ENCODE data around the gene SLF2.

The SLF2 gene

GRCh38 chr10:100907175-100907574 lies 5.6 kb upstream of the SLF2 start:
- in situ Hi-C loops (cut with HindIII; ENCODE audit: low sequenced_read_pairs), result no loop called here
- no peak overlapping the region for H3K4me3 ChIP-seq (ENCODE audit: low read depth, low read length)
- no peak for DNase-seq (ENCODE audit: low read depth)
- no peak for TF ChIP-seq CTCF (IDR thresholded peaks at IDR 0.05; ENCODE audit: low read depth, low read length, missing control alignments)

GRCh38 chr10:100907773-100908363 lies 4.9 kb upstream of the SLF2 start:
- no peak for TF ChIP-seq CTCF (IDR thresholded peaks at IDR 0.05; ENCODE audit: low read depth, low read length, missing control alignments)
- in situ Hi-C loops (cut with HindIII; ENCODE audit: low sequenced_read_pairs), result no loop called here

GRCh38 chr10:100908378-100908777 lies 4.4 kb upstream of the SLF2 start:
- DNase-seq (ENCODE audit: low read depth), result no peak
- no peak overlapping the region for H3K4me3 ChIP-seq (ENCODE audit: low read depth, low read length)
- TF ChIP-seq CTCF (IDR thresholded peaks at IDR 0.05; ENCODE audit: low read depth, low read length, missing control alignments), result no peak
- in situ Hi-C loops (cut with HindIII; ENCODE audit: low sequenced_read_pairs), result no loop called here

More at GRCh38 chr10:100907773-100908363, 4.9 kb upstream of the SLF2 start:
- no peak for DNase-seq (ENCODE audit: low read depth)
- no peak overlapping the region for H3K4me3 ChIP-seq (ENCODE audit: low read depth, low read length)

GRCh38 chr10:100909501-100910263 lies 3.1 kb upstream of the SLF2 start:
- no peak for TF ChIP-seq CTCF (IDR thresholded peaks at IDR 0.05; ENCODE audit: low read depth, low read length, missing control alignments)
- in situ Hi-C loops (cut with HindIII; ENCODE audit: low sequenced_read_pairs), result no loop called here
- H3K4me3 ChIP-seq (ENCODE audit: low read depth, low read length), result no peak overlapping the region
- no peak for DNase-seq (ENCODE audit: low read depth)

GRCh38 chr10:100911472-100911871 lies 1.3 kb upstream of the SLF2 start:
- in situ Hi-C loops (cut with HindIII; ENCODE audit: low sequenced_read_pairs), result no loop called here
- H3K4me3 ChIP-seq (ENCODE audit: low read depth, low read length), result no peak overlapping the region
- no peak for TF ChIP-seq CTCF (IDR thresholded peaks at IDR 0.05; ENCODE audit: low read depth, low read length, missing control alignments)
- no peak for DNase-seq (ENCODE audit: low read depth)

GRCh38 chr10:100912013-100912604 lies 654 bp upstream of the SLF2 start:
- in situ Hi-C loops (cut with HindIII; ENCODE audit: low sequenced_read_pairs), result no loop called here
- peak overlapping the region; percentile 95 for H3K4me3 ChIP-seq (ENCODE audit: low read depth, low read length)
- TF ChIP-seq CTCF (IDR thresholded peaks at IDR 0.05; ENCODE audit: low read depth, low read length, missing control alignments), result no peak
- no peak for DNase-seq (ENCODE audit: low read depth)
